Measurements from ENCODE around the gene TNFRSF19.

The TNFRSF19 gene

GRCh38 chr13:23680845-23681669 lies 110.8 kb downstream of the TNFRSF19 start:
- no peak for DNase-seq (ENCODE audit: low read depth in 2 of 3, low spot score in 2 of 3)

- DNase-seq (ENCODE audit: low read depth in 2 of 3, low spot score in 2 of 3) = no peak
Measured at GRCh38 chr13:23683084-23683483, 112.9 kb downstream of the TNFRSF19 start.

DNA sequence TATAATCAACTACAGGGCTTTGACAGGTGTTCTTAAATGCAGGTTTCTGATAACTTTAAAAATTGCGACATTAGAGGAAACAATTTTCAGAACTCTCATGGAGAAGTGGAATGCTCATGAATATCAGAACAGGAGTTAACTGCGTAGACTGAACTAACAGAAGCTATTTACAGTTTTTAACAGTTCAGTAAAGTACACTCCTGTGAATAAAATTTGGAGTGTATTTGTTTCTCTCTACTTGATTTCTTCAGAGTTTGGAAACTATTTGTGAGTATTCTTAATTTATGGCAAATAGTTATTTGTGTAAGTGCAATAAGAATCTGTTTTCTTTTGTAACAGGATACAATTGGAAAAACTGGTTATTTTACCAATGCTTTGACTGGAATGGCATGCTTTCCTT lies 114.4 kb downstream of the TNFRSF19 start:
- DNase-seq (ENCODE audit: low read depth in 2 of 3, low spot score in 2 of 3) = no peak

GRCh38 chr13:23685416-23685815 lies 115.2 kb downstream of the TNFRSF19 start:
- DNase-seq (ENCODE audit: low read depth in 2 of 3, low spot score in 2 of 3) = no peak

GRCh38 chr13:23686948-23687347 lies 116.7 kb downstream of the TNFRSF19 start:
- DNase-seq (ENCODE audit: low read depth in 2 of 3, low spot score in 2 of 3) = no peak

- DNase-seq (ENCODE audit: low read depth in 2 of 3, low spot score in 2 of 3) = no peak
Measured at GRCh38 chr13:23687614-23688013, 117.4 kb downstream of the TNFRSF19 start.

GRCh38 chr13:23688336-23688735 lies 118.1 kb downstream of the TNFRSF19 start:
- no peak for DNase-seq (ENCODE audit: low read depth in 2 of 3, low spot score in 2 of 3)

DNA sequence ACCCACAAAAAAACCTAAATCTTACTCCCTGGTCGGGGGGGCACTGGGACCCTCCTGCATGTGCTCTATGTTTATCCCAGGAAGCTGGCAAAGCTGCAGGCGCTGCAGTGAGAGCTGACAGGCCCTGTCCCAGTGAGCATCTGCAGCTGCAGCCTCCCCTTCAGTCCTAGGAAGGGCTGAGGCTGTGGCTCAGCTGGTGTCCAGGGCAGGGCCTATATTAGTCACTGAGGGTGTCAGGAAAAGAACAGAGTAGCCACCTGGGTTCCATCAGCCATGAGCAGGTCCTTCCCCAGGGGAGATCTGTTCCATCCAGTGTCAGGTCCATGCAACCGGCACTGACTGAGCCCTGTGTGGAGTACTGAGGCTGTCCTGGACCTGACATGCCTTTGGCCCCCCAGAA lies 120.5 kb downstream of the TNFRSF19 start:
- DNase-seq (ENCODE audit: low read depth in 2 of 3, low spot score in 2 of 3) = no peak

DNA sequence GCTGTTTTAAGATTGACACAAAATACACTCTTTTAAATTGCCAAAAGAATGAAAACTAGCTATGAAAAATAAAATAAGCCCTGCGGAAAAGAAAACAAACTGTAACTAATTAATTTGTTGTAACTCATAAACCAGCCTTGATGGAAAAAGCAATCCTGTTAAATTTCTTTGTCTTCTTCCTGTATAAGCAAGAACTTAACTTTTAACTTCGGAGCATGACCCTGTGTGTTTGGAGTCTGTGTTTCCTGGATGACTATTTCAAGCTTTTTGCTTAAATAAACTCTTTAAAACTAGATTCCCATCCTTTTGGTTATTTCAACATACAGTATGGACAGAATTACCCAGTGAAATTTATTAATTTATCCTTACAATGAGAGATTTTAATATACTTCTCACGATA lies 122.6 kb downstream of the TNFRSF19 start:
- no peak for DNase-seq (ENCODE audit: low read depth in 2 of 3, low spot score in 2 of 3)

GRCh38 chr13:23695196-23695595 lies 125.0 kb downstream of the TNFRSF19 start:
- no peak for DNase-seq (ENCODE audit: low read depth in 2 of 3, low spot score in 2 of 3)

DNA sequence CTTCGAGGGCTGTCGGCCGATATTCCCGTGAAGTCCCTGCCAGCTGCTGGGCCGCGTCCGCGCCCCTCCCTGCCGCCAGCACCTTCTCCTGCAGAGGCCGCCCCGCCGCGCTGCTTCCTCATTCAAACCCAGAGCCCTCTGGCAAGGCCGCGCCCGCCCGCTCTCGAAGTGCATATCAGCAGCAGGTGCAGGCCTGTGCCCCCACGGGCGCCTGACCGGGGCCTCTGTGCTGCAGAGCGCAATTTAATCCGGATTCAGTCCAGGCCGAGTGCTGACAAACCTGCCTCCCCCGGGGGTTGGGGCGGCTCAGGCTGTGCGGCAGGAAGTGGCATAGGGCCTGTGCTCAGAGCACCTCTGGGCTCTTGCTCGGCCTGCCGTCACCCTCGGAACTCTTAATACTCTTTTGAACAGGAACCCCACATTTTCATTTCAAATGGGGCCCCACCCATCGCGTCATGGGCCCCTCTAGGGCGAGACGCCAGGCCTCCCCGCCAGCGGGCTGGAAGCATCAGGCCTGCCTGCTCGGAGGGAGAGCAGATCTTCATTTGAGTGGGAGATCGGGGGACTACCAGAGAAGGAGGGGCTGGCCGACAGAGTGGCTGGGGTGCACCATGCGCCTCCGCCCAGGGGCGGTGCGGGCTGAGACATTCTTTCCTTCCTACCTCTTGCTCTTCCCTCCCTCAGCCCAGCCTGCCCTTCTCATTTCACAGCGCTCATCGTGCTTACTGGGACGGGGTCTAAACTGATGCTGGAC lies 125.7 kb downstream of the TNFRSF19 start:
- DNase-seq (ENCODE audit: low read depth in 2 of 3, low spot score in 2 of 3) = peak; percentile 16 to 37 (median 30)

GRCh38 chr13:23696610-23697009 lies 126.4 kb downstream of the TNFRSF19 start:
- DNase-seq (ENCODE audit: low read depth in 2 of 3, low spot score in 2 of 3) = no peak

DNA sequence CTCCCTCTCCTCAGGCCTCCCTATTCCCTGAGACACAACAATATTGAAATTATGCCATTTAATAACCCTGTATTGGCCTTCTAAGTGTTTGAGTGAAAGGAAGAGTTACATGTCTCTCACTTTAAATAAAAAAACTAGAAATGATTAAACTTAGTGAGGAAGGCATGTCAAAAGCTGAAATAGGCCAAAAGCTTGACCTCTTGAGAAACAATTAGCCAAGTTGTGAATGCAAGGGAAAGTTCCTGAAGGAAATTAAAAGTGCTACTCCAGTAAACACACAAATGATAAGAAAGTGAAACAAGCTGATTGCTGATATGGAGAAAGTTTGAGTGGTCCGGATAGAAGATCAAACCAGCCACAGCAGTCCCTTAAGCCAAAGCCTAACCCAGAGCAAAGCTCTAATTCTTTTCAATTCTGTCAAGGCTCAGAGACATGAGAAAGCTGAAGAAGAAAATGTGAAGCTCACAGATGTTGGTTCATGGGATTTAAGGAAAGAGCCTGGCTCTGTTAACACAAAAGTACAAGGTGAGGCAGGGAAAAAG lies 127.6 kb downstream of the TNFRSF19 start:
- DNase-seq (ENCODE audit: low read depth in 2 of 3, low spot score in 2 of 3) = no peak

- no peak for DNase-seq (ENCODE audit: low read depth in 2 of 3, low spot score in 2 of 3)
Measured at GRCh38 chr13:23699271-23699670, 129.1 kb downstream of the TNFRSF19 start.

GRCh38 chr13:23701186-23701585 lies 131.0 kb downstream of the TNFRSF19 start:
- no peak for DNase-seq (ENCODE audit: low read depth in 2 of 3, low spot score in 2 of 3)

- DNase-seq (ENCODE audit: low read depth in 2 of 3, low spot score in 2 of 3) = no peak
Measured at GRCh38 chr13:23701636-23702035, 131.4 kb downstream of the TNFRSF19 start.

- no peak for DNase-seq (ENCODE audit: low read depth in 2 of 3, low spot score in 2 of 3)
Measured at GRCh38 chr13:23703246-23703860, 133.1 kb downstream of the TNFRSF19 start.

DNA sequence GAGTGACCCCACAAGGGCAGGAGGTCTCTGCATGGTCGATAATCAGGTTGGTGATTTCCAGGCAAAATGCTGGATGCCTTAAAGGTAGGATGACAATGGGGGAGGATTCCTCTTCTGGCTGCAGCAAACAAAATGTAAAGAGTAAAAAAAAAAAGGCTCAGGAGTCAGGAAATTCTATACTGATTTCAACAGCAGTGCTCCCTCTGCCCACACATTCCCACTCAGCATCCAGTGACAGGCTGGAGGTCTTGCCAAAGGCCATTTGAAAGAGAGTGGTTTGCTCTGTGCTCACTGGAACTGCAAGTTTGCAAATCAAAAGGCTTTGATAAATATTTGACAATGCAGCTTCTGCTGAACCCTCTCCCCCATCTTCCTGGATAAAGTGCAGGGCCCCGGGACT lies 135.4 kb downstream of the TNFRSF19 start:
- no peak for DNase-seq (ENCODE audit: low read depth in 2 of 3, low spot score in 2 of 3)

DNA sequence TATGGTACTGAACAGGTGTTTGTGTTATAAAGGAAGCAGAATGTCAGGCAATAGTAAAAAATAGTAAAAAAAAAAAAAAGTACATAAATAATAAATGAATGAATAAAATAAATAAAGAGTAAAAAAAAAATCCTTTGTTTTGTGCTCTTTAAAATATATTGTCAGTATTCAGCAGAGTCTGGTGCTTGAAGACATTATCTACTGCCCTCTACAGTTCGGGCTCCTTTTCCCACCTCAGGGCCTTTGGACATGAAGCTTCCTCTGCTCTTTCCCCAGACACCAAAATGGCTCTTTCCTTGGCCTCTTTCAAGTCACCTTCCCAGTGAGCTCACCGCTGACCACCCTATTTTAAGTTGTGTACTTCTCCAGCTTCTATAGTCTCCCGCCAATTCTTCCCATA lies 137.5 kb downstream of the TNFRSF19 start:
- DNase-seq (ENCODE audit: low read depth in 2 of 3, low spot score in 2 of 3) = no peak

DNA sequence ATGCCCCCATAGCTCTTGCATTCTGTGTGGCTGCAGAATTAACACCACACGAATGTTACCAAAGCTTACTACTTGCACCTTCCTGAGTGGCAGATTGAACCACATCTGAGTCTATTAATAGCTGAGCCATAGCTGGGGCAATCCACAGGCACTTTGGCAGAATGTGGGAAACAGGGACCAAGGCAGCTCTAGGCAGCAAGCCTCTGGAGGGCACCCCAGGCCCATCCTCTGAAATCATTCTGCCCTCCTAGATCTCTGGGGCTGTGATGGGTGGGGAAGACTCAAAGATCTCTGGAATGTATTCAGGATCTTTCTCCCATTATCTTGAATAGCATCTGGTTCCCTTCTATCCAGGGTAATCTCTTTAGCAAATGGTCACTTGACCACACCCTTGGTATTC lies 139.3 kb downstream of the TNFRSF19 start:
- no peak for DNase-seq (ENCODE audit: low read depth in 2 of 3, low spot score in 2 of 3)

DNA sequence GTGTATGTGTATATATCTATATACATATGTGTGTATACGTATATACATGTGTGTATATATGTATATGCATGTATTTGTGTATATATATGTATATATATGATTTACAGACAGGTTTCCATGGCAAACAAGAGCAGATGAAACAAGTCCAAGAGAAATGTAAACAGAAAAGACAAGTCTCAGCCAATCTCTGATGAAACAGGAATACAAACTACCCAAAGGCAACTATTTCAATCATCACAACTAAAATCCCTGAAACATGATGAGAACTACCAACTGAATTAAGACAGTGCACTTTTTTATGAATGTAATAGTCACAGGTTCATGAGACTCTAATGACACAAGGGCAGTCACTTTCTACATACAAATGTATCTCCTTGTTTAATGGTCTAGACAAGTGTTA lies 140.2 kb downstream of the TNFRSF19 start:
- DNase-seq (ENCODE audit: low read depth in 2 of 3, low spot score in 2 of 3) = no peak

DNA sequence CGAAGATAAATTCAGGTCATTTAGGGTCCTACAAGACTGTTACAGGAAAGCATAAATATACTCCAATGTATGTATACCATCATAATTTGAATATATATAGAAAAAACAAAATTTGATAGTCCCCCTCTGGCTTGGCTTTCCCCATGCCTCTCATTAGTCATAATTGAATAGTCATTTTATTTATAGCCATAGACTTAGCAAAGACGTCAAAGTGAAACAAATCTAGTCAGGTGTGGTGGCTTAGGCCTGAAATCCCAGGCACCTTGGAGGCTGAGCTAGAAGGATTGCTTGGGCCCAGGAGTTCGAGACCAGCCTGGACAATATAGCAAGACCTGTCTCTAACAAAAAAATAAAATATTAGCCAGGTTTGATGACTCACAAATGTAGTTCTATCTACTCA lies 141.1 kb downstream of the TNFRSF19 start:
- DNase-seq (ENCODE audit: low read depth in 2 of 3, low spot score in 2 of 3) = no peak

Data from activated CD8-positive, alpha-beta memory T cell treated with anti-CD3 and anti-CD28 coated beads for 48 hours (primary cell).